NCI-H2171 treated with DMSO at 0.1 percent for 48 hours (cell line): ENCODE results near the gene EIF2AK2.
A peak's percentile ranks its signal among the peaks of the same experiment; 100 is the strongest.
"Not testable (repeated sequence)": the region's sequence is repeated elsewhere in the genome, so short reads cannot be mapped to it uniquely, and the experiment has no call there.

Source experiments
- DNase-seq: peaks from one replicate; lab custom pipeline; 2025; lab: John Stamatoyannopoulos, UW

EIF2AK2 gene

DNA sequence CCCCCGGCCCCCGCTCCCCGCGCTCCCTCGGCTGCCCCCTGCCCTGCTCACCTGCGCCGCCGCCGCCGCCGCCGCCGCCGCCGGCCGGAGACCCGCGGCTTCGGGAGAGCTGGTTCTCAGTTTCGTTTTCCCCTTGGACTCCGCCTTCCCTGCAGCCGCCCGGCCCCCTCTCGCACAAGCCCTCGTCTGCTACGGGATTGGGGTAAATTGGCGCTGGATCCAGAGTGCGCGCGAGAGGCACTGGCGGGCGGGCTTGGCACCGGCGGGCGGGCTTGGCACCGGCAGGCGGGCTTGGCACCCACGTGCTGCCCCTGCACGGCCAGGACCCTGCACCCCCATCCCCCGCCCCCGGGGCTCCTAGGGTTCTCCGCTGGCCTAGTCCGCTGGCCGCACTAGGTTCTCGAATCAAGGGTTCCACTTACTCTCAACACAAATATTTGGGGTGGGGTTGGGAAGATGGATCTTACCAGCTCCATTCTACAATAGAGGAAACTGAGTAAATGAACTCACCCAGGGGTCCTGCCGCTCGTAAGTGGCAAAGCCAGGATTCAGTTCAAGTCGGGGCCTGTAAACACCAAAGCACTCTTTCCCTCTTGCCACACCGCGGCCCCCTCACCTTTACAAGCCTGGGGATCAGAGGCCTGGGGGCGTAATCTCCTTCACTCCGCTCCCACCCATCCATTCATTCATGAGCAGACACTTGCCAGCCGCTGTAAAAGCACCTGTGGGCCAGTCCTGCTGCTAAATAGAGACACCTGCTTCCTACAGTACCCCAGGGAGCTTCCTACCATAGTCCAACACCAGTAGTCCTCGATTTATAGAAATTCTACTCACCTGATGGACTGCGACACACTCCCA, at the start of gene EIF2AK2:
Gene EIF2AK2, minus strand, starts transcription at position 124 of the 858 bp plus-strand sequence. CDS start 9,174 bp downstream, outside the sequence.
- peak; percentile 80 for DNase-seq

- DNase-seq: no peak
Observed at GRCh38 chr2:37205689-37206341, 49.0 kb upstream of the EIF2AK2 start.

GRCh38 chr2:37205071-37205661, 48.4 kb upstream of the EIF2AK2 start:
- DNase-seq: not testable (repeated sequence)

DNA sequence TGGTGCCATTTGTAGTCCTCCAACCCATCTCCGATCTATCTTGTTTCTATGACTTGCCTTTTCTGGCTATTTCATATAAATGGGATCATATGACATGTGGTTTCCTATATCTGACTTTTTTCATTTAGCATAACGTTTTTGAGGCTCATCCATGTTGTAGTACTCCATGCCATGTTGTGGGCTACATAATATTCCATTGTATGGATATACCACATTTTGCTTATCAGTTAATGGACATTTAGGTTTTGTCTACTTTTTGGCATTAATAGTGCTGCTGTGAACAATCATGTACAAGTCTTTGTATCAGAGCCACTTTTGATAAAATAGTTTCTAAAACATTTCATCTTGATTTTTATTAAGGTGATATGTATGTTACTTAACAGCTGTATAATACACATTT, 46.9 kb upstream of the EIF2AK2 start:
- DNase-seq: no peak

DNA sequence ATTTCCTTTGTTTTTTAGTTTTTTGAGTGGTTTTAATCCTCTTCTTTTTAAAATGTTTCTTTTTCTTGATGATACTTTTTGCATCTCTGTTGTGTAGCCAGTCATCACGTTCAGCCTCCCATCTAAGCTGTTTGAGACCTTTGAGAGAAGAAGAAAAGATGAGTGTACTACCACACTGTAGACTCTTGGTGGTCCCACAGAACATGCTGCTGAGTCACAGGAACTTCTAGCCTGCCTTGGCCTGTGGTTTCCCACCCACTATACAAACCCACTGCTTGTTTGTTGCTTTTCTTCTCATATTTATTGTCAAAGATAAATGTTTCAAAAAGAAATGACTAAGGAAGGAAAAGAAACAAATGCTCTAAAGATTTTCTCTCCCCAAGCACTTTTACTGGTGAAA, 45.0 kb upstream of the EIF2AK2 start:
- DNase-seq: no peak

- DNase-seq: no peak
Observed at GRCh38 chr2:37201208-37201607, 44.4 kb upstream of the EIF2AK2 start.

- DNase-seq: no peak
Observed at GRCh38 chr2:37198681-37199065, 41.9 kb upstream of the EIF2AK2 start.

- DNase-seq: peak; percentile 82
Observed at GRCh38 chr2:37196320-37197195, 39.8 kb upstream of the EIF2AK2 start, which contains the start of gene CEBPZOS. CEBPZOS (plus strand) TSS chr2:37196496; CDS start chr2:37199705, 3,209 bp downstream.

GRCh38 chr2:37195862-37196319, 39.1 kb upstream of the EIF2AK2 start:
- DNase-seq: not testable (repeated sequence)

DNA sequence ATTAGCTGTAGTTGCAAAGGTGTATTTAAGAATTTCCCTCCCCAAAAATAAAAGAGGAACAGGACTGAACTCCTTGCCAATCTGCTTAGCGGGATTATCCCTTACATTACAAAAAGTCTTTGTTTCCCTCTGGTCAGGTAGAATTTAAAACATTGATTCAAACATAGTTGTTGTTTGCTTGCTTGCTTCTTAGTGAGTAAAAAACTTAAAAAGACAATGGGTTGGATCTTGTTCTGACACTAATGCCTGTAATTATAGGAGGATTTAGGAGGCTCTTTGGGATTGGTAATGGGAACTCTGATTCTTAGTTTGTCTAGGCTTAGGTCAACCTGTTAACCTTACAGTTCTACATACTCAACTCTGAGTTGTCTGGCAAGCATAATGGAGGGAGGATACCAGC, 35.8 kb upstream of the EIF2AK2 start:
- no peak for DNase-seq

DNA sequence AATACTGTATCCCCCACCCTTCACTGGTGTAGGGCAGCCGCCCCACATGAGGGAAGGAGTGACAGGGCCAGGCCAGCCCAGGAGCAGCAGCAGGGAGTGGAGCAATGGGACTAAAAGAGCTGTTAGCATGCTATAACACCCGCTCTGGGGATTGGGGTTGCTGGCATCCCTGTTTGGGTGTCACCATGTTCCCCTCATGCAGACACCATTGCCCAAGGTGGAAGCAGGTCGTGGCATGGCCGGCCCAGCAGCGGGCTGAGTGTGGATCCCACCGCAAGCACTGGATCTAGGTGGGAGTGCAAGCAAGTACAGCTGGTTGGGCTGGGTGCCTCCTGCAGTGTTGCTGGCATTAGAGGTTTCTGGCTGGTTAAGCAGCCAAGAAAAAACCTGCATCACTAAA, 35.0 kb upstream of the EIF2AK2 start:
- no peak for DNase-seq

DNA sequence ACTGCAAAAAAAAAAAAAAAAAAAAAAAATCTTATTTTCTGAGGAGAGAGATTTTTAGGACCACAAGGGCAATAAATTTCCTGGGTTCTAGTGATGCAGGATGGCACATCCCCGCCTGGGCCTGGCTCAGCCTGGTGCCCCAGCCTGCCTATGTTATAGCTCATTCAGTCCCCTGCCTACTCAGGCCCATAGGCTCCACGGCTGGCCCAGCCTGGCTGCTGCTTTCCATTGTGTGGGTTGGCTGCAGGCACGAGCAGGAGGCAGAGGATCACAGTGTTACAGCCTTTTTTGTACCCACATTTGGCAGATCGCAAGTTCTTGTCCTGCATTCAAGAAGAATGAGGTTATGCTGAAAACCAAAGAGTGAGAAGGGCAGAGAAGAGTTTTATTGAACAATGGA, 34.5 kb upstream of the EIF2AK2 start:
- DNase-seq: no peak

DNA sequence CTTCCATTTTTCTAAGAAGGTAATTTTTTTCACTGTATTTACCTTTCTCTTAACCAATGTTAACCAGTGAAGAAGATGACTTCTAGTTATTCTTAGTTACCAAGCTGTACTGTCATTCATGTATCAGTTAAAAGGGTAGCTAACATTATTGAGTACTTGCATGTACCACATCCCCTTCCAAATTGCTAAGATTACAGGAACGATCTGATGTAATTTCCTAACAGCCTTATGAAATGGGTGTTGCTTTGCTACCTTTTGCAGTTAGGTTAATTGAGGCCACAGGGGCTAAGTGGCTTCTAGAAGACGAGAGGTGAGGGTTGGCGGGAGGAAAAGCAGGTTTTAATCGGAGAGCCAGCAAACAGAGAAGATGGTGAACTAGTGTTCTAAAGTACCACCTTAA, 33.5 kb upstream of the EIF2AK2 start:
- no peak for DNase-seq

DNA sequence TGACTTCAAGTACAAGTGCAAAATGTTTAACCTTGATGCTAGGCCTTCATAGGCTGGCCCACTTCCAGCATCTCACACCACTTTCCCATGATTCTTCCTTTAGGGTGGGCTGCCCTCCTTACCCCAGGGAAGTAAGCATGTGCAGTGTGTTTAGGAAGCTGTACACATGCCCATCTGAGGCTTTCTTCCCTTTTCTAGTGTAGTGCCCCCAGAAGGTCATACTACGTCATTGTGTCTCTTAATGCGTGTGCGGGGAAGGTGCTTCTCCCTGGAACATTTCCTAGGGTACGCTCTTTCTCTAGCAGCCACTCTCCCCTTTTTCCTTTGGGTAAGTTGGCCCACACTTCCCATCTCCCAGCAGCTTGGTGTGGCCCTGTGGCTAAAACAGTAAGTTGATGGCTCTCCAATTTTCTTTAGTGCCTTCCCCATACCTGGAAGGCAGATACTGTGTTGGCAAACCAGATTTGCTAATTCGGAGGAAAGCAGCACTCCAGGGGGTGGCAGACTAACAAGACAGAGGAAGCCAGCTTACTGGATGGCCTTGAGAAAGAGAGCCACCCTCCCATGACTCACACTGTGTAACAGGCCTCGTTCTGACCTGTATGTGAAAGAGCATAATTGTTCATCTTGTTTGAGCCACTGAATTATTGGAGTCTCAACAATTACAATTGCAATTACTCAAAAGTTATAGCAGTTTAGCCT, 32.8 kb upstream of the EIF2AK2 start:
- DNase-seq: no peak

GRCh38 chr2:37188570-37188969, 31.8 kb upstream of the EIF2AK2 start, which contains the start of gene SULT6B1:
SULT6B1 (minus strand) TSS chr2:37188670; CDS start chr2:37188640, 30 bp downstream.
- DNase-seq: no peak

GRCh38 chr2:37181726-37182684, 25.2 kb upstream of the EIF2AK2 start:
- no peak for DNase-seq

GRCh38 chr2:37180640-37181039, 23.9 kb upstream of the EIF2AK2 start:
- no peak for DNase-seq

GRCh38 chr2:37180006-37180639, 23.3 kb upstream of the EIF2AK2 start:
- DNase-seq: no peak

GRCh38 chr2:37173741-37174140, 17.0 kb upstream of the EIF2AK2 start:
- DNase-seq: no peak

- DNase-seq: no peak
Observed at GRCh38 chr2:37171624-37171950, 14.8 kb upstream of the EIF2AK2 start.
